Epidermal melanocyte (primary cell): ENCODE measurements around the gene NT5DC2.

Source experiments
- DNase-seq: peaks from one replicate; pipeline ENCODE4 v3.0.0; 2011; ENCODE audit warnings: low spot score; ENCODE audit not compliant: insufficient read length

NT5DC2 gene

DNA sequence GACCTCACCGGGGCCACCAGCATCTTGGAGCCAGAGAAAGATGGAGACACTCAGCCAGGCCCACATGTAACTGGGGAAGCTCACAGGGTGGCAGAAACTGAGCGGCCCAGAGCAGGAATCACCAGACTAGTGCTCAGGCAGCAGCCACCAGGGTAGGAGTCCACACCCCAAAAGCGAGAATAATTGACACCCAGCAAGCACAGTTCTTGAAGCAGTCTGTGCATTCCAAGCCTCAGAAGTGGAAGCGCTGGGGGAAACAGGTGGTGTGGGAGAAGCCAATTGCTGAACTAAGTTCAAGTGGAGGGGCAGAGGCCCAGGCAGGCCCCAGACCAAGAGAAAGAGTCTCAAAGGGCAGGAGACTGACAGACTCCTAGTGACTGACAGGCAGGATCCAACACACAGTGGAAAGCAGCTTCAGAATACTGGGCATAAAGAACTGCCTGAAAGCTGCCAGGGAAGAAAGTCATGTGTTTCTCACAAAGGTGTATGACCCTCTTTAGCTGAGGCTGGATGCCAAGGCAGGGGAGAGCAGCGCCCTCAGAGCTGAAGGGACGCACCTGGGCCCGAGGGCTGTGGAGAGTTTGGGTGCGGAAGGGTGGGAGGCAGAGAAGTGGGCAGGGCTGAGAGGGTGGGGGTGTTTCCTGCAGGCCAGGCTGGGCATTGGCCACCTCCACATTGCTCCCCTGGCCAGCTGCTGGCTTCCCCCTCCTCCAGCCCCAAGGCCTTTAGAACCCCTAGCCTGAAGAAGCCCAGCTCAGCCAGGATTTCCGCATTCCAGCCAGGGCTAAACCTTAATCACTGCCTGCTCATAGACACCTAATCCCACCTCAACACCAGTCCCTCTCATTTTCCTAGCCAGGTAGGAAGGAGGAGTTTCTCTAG is 7.7 kb downstream of the NT5DC2 start:
- DNase-seq = peak; percentile 12

DNA sequence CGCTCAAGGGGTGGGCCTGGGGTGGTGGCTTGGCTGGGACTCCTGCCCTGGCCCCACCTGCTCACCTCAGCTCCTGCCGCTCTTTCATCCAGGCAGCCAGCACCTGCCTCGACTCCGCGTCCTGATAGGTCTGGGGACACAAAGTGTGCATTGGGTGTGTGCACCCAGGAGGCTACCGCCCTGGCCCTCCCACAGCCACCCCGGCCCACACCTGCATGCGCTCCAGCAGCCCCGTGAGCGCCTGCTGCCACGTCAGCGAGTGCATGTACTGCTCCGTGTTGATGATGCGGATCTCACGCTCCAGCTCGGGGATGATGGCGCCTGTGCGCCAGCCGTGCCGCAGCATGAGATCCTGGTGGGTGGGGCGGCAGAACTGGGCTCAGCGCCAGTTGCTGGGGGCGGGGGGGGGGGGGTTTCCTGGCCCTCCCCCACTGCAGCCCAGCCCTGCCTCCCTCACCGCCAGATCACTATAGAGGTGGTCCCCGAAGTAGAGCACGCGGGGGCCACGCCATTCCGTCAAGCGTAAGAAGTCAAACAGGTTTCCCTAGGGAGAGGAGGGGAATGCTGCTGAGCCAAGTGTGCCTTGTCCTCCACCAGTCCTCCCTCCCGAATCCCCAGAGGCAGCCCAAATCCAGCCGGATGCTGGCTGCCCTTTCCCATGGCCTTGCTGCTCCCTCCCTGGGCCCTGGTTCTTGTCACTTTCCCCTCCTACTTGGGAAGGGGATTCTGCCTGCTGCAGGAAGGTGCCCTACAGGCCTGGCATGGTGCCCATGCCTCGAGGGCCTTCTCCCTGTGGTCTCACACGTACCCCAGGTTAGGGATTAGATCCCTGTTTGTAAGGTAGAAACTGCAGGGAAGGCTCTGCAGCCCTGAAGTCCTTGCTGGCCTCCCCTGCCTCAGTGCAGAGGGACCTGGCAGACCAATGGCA is 8.6 kb downstream of the NT5DC2 start:
- peak; percentile 15 for DNase-seq

DNA sequence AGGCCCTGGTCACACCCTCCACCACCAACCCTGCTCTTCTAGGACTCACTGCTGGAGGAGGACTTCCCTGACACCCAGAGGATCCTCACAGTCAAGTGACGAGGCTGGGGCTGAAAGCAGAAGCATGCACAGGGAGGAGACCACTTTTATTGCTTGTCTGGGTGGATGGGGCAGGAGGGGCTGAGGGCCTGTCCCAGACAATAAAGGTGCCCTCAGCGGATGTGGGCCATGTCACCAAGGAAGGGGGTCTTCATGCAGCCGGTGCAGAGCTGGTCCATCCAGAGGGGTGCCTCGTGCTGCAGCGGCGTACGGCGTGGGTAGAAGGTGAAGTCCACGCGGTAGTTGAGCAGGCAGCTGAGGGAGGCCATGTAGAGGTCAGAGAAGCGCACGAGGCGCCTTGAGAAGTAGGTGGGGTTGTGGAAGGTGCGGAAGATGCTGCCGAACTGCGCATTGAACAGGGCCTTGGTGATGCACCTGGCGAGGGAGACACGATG is 9.4 kb downstream of the NT5DC2 start:
- DNase-seq = peak; percentile 5

DNA sequence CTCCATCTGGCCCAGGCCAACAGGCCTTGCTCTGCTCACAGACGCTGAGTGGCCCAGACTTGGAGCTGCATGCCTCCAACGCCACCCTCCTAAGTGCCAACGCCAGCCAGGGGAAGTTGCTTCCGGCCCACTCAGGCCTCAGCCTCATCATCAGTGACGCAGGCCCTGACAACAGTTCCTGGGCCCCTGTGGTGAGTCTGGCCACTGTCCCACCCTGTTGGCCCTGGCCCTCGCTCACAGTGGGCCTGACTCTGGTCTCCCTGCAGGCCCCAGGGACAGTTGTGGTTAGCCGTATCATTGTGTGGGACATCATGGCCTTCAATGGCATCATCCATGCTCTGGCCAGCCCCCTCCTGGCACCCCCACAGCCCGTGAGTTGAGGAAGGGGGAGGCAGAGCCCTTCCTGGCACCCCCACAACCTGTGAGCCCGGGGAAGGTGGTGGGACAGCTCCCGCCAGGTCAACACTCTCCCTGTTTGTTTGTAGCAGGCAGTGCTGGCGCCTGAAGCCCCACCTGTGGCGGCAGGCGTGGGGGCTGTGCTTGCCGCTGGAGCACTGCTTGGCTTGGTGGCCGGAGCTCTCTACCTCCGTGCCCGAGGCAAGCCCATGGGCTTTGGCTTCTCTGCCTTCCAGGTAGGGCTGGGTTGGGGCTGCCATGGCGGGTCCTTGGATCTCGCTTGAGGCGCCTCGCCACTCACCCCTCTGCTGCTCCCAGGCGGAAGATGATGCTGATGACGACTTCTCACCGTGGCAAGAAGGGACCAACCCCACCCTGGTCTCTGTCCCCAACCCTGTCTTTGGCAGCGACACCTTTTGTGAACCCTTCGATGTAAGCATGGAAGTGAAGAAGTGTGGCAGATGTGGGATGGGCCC is 10.0 kb downstream of the NT5DC2 start:
- peak; percentile 7 for DNase-seq

DNA sequence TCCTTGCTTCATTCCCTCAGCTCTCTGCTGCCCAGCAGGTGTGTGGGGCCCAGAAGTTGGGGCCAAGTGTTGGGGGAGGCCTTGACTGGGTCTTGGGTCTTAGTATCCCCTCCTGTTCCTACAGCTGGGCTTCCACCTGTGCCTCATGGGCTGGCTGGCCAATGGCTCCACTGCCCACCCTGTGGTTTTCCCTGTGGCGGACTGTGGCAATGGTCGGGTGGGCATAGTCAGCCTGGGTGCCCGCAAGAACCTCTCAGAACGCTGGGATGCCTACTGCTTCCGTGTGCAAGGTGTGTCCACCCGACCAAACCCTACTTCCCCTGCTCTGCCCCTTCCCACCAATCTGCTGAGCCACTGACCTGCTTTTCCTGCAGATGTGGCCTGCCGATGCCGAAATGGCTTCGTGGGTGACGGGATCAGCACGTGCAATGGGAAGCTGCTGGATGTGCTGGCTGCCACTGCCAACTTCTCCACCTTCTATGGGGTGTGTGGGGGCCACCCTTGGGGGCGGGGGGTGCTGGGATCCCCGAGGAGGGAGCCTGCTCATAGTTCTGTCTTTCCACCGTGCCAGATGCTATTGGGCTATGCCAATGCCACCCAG is 10.9 kb downstream of the NT5DC2 start:
- no peak for DNase-seq

DNA sequence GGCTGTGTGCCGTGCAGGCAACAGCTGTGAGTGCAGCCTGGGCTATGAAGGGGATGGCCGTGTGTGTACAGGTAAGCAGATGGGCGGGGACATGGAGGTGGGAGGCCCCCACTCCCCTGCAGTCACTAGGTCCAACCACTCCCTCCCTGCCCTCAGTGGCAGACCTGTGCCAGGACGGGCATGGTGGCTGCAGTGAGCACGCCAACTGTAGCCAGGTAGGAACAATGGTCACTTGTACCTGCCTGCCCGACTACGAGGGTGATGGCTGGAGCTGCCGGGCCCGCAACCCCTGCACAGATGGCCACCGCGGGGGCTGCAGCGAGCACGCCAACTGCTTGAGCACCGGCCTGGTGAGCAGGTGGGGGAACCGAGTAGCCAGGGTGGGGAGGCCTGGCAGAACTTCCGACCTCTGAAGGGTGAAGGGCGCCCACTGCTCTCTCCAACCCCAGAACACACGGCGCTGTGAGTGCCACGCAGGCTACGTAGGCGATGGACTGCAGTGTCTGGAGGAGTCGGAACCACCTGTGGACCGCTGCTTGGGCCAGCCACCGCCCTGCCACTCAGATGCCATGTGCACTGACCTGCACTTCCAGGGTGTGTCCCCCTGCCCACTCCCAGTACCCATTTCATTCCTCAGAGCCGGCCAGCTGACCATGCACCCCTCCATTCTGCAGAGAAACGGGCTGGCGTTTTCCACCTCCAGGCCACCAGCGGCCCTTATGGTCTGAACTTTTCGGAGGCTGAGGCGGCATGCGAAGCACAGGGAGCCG is 11.6 kb downstream of the NT5DC2 start:
- no peak for DNase-seq

DNA sequence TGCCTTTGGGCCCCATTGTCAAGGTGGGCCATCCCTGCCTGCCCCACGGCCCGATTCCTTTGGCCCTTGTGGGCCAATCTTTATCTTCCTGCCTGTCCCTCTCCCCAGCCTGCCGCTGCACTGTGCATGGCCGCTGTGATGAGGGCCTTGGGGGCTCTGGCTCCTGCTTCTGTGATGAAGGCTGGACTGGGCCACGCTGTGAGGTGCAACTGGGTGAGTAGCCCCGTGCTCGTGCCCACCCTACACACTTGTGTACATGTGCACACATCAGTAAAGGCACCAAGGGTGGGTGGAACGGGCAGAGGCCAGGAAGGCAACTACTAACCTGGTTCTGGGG is 12.2 kb downstream of the NT5DC2 start:
- no peak for DNase-seq

DNA sequence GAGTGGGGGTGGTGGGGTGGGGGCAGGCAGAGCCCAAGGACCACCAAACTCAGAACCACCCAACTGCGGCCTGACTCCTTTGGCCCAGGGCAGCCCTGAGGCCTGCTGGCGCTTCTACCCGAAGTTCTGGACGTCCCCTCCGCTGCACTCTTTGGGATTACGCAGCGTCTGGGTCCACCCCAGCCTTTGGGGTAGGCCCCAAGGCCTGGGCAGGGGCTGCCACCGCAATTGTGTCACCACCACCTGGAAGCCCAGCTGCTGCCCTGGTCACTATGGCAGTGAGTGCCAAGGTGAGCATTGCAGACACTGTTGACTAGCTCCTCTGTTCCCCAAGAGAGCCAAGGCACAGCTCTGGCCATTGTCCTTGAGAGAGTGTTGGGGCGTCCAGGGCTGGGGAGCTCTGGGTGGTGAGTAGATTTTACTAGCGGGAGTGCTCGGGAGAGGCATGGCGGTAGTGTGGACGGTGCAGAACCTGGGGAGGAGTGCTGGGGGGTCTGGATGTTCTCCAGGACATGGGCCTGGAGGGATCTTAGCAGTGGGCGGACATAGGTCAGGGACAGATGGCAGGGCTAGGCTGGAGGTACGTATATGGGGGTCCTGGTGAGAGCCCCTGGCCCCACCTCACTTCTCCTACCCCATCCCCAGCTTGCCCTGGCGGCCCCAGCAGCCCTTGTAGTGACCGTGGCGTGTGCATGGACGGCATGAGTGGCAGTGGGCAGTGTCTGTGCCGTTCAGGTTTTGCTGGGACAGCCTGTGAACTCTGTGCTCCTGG is 12.8 kb downstream of the NT5DC2 start:
- no peak for DNase-seq

DNA sequence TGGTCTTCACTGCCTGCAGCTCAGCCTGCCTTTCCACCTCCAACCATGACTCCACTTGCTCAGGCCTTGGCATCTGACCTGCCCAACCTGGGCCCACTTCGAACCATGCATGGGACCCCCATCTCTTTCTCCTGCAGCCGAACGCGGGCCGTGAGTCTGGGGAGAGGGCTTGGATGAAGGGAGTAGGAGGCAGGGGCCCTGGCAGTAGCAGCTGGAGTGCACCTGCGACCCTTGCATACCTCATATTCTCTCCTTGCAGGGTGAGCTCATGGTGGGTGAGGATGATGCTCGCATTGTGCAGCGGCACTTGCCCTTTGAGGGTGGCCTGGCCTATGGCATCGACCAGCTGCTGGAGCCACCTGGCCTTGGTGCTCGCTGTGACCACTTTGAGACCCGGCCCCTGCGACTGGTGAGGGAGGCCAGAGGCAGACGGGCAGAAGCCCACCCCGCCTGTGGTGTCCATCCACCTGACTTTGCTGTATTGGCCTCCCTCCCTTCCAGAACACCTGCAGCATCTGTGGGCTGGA is 13.5 kb downstream of the NT5DC2 start:
- DNase-seq = no peak

DNA sequence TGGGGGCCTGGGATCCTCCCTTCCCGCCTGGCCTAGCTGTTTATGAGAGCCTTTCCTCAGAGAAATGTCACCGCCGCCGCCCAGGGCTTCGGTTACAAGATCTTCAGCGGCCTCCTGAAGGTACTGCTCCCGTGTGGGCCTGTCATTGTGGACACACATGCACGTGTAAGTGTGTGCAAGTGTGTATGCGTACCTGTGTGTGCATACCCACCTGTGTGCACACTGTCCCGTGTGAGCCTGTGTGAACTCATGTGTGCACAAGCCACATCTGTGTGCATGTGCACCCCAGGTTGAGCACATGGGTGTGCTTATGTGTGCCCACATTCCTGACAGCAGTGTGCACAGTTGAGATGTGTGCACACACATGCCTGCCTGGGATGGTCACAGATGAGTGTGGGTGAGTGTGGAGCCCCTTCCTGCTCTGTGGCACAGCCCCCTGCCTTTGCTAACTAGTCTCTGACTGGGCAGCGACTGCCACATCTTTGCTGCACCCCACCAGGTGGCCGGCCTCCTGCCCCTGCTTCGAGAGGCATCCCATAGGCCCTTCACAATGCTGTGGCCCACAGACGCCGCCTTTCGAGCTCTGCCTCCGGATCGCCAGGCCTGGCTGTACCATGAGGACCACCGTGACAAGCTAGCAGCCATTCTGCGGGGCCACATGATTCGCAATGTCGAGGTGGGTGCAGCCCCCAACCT is 14.1 kb downstream of the NT5DC2 start:
- no peak for DNase-seq

DNA sequence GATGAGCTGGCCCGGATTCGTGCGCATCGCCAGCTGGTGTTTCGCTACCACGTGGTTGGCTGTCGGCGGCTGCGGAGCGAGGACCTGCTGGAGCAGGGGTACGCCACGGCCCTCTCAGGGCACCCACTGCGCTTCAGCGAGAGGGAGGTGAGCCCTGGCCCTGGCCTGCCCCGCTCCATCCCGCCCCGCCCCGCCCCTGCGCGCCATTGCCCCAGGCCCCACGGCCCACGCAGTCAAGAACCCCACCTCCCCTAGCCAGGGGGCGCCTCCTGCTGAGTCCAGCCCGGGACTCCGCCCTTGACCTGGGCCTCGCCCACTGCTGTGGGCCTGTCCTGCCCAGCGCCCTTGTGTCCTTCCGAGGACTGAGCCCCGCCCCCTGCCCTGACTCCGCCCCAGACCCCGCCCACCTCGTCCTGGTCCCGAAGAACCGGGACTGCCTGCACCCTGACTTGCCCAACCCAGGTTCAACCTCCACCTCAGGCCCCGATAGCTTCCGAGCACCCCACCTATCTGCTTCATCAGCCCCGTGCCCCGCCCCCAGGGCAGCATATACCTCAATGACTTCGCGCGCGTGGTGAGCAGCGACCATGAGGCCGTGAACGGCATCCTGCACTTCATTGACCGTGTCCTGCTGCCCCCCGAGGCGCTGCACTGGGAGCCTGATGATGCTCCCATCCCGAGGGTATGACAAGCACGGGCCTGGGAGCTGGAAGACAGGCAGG is 14.8 kb downstream of the NT5DC2 start:
- no peak for DNase-seq

DNA sequence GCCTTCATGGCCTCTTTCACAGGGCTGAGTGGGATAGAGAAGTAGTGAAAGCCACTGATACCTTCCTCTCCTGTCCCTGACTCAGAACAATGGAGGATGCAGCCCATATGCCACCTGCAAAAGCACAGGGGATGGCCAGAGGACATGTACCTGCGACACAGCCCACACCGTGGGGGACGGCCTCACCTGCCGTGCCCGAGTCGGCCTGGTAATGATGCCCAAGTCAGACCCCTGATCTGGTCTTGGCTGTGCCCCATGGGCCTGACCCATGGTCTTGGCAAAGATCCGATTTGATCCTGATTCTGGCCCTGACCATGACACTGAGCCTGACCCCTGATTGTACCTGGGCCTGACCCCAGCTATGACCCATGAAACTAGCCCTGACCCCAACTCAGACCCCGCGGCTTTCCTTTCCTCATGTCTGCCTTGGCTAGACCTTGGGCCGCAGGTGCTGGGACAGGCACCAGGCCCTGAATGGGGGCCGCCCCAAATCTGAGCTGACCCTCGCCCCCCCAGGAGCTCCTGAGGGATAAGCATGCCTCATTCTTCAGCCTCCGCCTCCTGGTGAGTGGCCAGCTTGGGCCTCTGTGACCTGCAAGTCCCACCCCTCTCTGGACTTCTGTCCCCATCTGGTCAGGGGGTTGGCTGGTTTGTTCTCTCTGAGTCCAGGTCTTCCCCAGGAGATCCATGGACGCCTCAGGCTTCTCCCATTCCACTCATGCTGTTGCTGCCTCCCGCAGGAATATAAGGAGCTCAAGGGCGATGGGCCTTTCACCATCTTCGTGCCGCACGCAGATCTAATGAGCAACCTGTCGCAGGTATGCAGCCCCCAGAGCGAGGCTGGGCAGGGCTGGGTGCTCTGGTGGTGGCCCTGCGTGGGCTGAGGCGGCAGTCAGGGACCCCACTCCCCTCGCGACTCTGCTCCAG is 15.6 kb downstream of the NT5DC2 start:
- DNase-seq = no peak

DNA sequence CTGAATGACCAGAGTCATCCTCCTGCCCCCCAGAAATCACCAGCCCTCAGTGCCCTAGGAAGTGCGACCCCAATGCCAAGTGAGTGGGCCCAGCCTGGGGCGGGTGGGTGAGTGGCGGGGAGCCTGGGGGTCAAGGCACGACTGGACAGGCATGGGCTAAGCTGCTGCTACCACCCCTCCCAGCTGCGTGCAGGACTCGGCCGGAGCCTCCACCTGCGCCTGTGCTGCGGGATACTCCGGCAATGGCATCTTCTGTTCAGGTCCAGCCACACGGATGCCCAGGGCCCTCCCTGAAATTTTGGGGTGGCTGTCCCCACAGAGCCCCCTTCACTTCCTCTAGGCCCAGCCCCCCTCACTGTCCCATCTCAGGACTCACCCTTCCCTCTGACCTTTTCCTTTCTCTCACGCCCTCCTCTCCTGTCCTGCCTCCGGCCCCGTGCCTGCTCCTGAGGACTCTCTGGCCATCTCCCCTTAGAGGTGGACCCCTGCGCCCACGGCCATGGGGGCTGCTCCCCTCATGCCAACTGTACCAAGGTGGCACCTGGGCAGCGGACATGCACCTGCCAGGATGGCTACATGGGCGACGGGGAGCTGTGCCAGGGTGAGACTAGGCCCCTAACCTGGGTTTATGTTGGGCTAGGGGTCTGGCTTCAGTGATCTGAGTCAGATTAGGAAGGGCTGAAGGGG is 17.0 kb downstream of the NT5DC2 start:
- no peak for DNase-seq

DNA sequence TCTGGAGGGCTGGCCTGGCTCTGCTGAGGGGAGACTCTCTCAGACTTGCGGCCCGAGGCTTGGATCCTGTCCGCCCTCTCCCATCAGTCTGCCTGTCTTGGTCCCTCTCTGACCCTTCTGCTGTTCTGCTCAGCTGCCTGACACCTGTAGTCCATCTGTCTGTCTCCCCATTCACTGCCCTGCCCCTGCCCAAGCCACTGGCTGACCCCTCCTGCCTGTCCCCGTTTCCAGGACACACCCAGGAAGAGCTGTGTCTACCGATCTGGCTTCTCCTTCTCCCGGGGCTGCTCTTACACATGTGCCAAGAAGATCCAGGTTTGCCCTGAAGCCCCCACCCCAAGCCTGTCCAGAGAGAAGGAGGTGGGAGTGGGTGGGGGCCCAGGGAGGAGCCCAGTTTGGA is 18.5 kb downstream of the NT5DC2 start:
- no peak for DNase-seq

DNA sequence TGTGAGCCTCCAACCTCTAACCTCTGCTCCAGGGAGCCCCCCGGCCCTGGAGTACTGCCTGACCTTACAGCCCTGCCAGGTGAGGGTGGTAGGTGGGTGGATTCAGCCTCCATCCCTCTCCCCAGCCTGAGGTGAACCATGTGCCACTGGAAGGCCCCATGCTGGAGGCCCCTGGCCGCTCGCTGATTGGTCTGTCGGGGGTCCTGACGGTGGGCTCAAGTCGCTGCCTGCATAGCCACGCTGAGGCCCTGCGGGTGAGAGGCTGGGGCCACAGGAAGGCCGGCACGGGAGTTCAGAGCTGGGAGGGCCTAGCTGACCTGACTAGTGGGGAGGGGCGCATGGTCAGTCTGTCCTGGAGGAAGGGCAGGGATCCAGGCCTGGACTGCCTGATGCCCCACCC is 19.1 kb downstream of the NT5DC2 start:
- DNase-seq = no peak

DNA sequence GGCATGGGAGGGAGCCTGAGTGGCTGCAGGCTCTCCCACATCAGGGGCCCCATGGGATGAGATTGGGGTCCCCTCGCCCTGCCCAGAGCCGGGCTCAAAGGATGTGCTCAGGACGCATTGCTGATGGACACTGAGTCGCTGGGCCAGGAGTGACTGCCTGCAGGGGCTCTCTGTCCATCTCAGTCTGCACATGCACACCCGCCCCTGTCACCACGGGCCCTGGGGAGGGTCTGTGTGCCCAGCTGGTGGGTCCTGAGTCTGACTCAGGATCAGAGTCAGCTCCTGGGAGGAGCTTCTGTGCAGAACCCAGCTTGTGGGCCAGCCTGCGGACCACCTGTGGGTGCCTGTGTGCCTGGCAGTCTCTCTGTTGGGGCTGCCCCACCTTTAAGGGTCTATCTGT is 20.4 kb downstream of the NT5DC2 start:
- DNase-seq = no peak
